Ramos (cell line): ENCODE results near the gene PCDH9.

ENCODE experiments used
- in situ Hi-C: fragments of 300-500 bp; cut with MboI; formaldehyde crosslinking; loops from one replicate; pipeline ENCODE4 v1.14.3; 2022; ENCODE audit warnings: low sequenced_read_pairs; ENCODE audit not compliant: unreplicated experiment

The PCDH9 gene

DNA sequence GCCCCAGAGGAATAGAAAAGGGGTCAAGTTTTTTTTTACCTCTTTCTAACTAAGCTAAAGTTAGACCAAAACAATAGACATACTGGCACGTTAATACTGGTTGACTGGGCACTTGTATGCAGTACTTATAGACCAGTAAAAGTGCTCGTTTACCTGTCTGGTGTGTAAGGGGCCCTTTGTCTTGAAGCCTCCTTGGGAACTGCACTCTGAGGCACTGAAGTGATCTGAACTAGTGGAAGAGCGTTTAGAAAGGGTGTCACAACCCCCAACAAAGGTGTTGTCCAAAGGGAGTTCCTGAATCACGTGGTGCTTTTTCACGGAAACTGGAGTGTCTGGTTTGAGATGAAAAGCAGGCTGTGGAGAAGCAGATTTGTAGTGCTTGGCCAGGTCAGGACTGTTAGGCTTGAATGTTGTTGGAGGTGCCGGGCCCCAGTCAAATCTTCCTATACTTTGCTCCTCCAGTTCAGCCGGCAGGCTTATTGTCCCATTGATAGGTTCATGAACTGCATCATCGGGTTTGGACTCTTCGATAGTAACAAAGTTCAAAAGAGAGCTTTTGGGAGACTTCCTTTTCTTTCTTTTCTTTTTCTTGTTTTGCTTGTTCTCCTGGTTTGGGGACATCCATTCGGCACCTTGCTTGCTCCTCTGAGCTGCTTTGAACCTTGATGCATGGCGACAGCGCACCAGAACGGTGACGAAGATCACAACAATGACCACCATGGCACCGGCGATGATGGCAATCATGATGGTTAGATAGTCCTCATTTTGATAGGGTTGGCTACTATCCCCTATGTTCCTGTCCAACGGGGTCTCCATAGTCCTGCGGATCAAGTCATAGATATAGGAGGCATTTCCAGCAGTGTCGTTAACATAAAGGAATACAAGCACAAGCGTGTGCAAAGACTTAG, 4.6 kb downstream of the PCDH9 start:
- in situ Hi-C loops, result loop anchor here (5.0 to 25.0 kb wide), 4 partner anchors 233 to 1563 kb away; no protein-coding TSS in a partner anchor

DNA sequence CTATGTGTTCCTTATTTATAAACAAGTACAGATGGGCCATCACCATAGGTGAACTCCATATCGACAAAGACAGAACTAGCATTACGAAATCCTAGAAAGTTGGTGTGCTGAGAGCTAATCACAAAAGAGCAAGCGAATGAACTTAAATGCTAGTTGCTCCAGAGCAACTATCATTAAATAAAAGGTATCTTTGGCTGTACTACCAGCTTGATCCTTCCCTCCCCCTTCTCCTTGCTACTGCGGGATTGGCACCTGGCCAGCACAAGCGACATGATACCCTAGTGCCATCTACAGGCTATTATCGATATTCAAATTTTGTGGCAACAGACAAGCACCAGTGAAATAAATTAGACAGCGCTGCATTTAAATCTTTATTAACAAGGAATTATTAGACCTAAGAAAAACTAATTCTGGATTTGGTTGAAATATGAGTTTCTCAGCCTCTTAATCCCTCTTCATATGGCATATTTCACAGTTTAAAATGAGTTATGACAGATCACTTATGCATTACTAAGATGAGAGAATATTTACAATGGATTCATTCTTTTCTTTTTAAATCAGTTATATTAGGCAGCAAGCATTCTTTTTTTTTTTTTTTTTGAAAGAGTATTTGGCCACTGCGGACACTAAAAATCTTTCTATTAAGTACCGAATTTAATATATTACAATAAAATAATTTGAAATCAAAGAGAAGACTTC, 5.8 kb downstream of the PCDH9 start:
- in situ Hi-C loops, result loop anchor here (10.0 kb wide), 1 partner anchor 529 kb away; no protein-coding TSS in a partner anchor

DNA sequence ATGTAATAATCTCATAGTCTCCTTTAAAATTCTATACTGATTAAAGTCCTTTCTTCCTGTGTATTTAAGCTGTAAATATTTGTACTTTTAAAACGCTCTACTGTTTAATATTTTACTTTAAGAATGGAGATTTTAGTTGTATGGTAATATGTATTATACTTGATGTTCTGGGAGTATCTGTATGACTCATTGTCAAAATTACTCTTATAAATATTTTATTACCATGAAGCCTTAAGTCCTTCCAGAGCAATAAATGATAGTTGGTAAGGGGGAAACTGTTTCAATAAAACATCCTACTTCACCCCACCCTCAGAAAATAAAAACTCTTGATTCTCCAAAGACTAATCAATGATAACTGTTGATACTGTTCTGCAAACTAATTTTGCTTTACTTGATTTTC, 6.4 kb downstream of the PCDH9 start:
- in situ Hi-C loops, result loop anchor here (10.0 kb wide), 1 partner anchor 529 kb away; no protein-coding TSS in a partner anchor

DNA sequence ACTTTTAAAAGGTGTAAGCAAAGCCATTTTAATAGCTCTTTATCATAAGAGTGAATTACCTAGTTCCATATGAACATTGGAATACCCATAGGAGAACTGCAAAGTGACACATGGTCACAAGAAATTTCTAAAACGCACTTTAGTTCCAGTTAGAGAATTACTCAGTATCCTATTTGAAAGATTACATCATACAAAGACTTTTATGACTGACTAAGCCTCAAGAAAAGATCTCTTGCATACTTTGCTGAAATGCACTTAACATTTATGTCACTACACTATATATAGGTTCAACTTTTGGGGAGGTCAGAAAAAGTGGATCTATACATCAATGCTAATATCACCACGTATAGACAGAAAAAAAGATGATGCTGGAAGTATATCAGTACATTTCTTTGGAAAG, 7.1 kb downstream of the PCDH9 start:
- in situ Hi-C loops, result loop anchor here (10.0 kb wide), 1 partner anchor 528 kb away; no protein-coding TSS in a partner anchor

DNA sequence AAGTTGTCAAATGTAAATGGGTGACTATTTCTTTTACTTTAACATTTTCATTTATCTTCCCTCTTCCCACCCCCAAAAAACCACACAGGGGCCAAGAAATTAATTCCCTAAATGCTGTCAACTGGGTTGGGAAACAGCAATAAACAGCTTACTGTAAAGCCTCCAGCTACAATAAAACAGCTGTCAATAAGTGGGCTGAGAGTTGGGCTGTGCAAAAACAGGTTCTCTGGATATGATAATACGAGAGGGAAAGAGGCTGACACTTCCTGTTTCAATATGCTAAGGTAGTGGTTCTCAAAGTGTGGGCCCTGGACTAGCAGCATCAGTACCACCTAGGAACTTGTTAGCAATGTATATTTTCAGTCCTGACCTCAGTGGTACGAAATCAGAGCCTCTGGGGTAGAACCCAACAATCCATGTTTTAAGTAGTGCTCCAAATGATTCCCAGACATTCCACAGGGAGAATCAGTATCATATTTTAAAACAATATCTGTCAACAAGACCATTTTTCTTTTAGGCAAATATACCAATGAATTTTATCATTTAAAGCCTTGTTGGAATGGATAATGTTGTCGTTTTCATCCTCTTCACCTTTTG, 8.4 kb downstream of the PCDH9 start:
- in situ Hi-C loops, result loop anchor here (10.0 kb wide), 1 partner anchor 527 kb away; no protein-coding TSS in a partner anchor

DNA sequence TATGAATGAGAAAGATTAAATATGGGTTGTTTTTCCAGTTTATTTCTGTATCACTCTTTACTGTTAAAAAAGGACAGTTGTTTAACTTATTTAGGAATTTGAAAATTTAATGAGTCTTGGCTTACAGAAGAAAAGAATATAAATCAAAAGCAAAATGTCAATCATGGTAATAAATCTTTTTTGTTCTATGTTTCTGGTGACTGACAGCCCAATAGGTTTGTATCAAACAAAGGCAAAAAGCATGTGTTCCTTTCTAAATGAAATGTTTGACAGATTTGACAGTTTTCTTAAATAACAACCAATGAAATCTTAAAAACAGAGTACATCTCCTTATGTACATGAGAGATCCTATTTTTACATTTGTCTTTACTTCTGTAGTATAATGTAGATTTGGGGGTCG, 11.0 kb downstream of the PCDH9 start:
- in situ Hi-C loops, result no loop called here

DNA sequence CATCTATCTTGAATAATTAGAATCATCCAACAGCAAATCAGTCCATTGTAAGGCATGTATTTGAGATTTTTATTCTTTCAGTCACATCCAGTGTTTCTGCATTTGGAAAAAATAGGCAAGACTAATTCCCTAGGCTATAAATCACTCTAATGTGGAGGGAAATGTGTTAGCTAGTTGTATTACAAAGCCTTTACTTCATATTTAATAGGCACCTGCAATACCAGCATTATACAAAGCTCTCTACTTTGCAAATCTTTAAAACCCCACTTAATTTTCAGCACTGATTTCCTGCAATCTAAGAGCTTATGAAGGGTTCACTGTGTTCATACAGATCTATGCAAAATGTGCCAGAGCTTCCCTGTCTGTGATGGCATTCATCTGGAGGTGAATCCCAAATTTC, 12.3 kb downstream of the PCDH9 start:
- in situ Hi-C loops, result no loop called here

DNA sequence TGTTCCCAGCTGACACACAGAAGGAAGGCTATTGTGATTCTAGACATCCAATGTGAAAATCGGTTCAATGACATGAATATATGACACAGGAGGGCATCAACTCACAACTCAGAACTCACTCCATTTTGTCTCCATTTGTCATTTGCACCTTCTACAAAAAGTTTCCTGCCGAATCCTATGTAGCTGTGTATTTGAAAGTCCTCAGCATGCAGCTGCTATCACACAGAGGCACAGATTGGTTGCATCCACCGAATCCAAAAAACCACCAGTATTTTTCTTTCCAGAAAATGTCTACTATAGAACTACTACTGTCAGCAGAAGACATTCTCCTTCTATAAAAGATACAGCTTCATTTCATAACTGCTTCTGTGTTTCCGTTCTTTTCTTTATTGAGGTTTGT, 13.3 kb downstream of the PCDH9 start:
- in situ Hi-C loops, result no loop called here

DNA sequence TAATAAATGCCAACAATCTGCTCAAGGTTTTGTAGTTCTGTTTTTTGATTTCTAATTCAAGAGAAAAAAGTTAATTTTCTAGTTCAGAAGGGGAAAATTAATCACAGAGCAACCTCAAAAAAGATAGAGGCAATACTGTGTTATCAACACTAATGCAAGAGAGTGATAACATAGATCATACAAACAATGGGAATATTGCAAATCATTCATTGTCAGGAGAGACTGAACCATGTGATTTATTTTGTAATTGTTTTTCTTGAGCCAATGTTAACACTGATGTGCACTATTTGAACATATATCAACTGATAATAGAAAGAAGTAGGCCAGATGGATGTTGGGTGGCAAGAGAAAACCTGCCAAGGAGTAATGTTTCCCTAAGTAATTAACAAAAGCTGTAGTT, 19.9 kb downstream of the PCDH9 start:
- in situ Hi-C loops, result no loop called here

DNA sequence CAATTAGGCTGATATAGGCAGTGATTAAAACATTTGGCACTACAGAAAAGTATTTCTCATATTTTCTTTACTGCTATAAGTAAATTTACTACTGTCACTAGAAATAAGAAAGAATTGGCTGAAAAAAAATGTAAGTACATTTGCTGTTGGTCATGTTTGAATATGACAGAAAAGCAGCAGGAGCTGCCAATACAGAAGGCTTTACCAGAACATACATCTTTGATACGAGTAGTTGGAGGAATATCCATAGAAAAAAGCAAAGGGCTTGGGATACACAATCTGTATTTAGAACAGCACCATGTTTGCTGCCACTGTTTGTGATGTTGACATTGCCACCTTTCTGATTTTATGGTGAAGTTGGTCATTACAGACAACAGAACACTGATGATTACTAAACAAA, 21.6 kb downstream of the PCDH9 start:
- in situ Hi-C loops, result no loop called here

DNA sequence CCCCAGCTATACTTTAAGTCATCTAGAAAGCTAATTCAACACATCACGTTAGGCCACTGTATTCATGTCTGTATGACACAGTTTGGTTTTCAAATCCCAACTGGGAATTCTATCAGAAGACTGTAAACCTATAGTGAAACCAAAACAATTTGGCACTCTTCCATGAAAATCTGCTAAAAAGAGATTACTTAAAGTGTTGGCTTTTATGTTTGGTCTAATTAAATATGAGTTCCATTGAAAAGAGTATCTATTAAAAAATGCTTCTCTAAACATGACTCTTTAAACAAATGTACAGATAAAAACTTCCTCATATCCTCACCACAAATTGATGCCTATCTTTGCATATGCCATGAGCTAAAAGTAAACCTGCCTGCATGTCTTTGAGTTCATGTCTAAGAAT, 25.4 kb downstream of the PCDH9 start:
- in situ Hi-C loops, result no loop called here

DNA sequence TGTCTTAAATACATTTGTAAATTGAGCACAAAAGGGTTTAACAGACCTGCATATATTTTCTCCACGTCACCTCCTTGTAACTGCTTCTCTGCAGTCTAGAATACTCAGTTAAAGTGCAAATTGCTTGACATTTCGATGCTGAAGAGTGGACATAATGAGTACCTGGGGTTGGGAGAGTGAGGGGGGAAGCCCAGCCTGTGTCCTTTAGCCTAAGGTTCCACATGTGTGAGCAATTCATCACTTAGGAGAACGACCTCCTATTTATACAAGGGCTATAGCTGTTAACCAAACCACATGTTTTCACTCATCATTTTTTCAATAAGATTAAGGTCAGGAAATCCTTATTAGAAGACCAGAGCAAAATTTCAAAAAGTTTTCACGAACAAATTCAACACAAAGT, 29.5 kb downstream of the PCDH9 start:
- in situ Hi-C loops, result no loop called here

DNA sequence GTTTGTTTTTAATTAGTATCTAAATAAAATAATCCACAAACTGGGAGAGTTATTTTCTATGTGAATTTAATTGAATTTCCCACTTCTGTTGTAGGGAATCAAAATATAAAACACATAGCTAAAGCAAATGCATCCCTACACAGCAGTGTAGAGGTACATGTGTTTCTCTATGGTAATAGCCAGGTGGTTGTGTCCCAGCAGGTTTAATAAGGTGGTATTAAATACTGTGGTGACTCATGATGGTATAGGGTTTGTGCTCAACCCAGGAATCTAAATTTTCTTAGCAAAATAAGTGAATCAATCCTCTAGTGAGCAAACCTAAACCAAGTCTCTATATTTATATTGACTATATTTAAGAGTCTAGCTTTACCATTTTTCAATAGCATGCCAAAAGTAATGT, 30.0 kb downstream of the PCDH9 start:
- in situ Hi-C loops, result no loop called here

DNA sequence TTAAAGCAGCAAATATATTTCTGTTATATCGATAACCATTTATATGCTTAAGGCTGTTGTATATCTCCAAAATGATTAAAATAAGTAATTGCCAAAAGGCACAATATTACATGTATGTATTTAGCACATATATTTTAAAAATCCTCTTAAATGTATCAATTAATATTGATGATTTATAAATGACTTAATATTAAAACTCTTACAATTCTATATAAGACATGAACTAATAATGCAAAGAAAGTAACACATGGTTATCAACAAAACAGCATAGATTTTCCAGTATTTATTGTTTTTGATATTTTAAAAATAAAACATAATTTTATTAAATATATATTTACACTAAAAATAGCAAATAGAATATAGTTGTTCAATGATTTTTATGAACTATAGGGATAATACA, 32.4 kb downstream of the PCDH9 start:
- in situ Hi-C loops, result no loop called here

DNA sequence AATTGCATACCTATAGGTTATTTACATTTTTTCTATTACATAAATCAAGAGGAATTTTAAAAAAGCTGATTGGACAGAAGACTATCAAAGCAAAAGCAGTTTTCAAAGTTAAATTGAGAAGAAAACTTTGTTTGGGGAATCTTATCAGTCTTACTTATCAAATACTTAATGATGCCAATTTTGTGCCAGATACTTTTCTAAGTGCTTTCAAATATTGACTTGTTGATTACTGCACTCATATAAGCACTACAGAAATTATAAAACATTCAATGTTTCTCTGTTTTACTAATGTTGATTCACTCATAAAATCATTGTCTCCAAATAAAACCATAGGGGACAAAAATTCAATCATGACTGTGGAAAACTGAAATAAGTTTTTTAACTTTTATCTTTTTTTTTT, 36.2 kb downstream of the PCDH9 start:
- in situ Hi-C loops, result no loop called here

DNA sequence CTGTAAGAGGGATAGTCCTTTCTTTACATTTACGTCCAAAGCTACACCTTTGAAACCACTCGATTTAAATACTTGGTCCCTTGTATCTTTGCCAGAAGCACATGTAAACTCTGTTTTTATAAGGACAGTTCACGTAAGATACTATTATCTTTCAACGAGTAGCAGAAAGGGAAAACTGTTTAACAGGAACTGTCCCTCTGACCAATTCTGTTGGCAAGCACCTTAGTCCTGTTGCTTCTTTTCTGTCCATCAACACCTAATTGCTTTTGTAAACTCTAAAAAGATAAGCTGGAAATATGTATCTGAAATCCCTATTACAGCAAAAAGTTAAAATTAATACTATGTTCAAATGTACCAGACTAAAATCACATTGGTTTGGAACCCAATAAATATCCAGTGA, 37.4 kb downstream of the PCDH9 start:
- in situ Hi-C loops, result no loop called here

DNA sequence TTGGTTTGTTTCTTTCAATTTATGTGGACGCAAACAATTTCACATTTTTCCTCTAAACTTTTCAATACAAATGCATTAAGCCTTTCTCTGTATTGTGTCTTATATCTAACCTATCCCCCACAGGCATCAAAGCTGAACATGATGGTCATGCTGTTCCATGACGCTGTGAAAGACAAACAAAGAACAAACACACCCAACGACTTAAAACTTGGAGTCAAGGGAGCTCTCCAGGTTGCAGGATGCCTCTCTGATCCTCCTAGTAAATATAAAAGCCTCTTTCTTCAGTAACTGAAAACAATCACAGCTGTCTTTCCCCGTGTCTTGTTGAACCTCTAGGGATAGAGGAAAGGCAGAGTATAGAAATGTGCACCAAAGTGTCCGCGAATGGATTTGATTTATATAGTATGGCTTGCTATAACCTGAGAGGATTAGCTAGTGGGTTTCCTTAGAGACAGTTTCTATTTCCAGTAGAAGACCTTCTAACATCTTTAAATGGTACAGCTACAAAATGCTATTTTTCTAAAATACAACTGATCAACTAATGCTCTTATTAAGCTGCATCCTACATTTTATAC, 43.1 kb downstream of the PCDH9 start:
- in situ Hi-C loops, result no loop called here

DNA sequence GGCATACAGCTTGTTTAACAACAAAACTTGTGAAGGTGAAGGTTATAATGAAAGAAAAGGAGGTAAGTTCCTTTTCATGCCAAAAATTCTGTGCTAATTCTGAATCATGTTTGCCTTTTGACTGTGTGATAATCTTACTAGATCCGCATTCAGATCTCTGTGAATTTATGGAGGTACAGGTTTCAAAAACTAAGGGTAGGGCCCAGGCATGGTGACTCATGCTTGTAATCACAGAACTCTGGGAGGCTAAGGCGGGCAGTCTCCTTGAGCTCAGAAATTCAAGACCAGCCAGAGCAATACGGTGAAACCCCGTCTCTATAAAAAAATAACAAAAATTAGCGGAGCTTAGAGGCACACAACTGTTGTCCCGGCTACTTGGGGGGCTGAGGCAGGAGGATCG, 45.9 kb downstream of the PCDH9 start:
- in situ Hi-C loops, result no loop called here

DNA sequence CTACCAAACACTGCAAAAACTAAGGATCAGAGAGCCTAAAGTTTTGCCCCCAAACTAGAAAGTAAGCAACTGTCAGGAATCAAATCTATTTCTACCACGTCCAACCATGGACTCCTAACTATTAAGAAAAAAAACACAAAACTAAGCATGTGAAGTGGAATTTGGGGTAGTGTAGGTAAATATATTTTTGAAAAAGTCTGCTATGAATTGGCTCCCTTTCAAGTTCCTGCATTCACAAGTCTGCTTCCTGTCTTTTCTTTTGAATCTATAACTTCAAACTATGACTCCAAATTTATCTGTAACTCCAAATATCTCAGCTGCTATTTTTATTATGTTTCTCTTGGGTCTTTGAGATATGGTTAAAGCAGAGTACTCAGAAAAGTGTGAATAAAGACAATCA, 47.0 kb downstream of the PCDH9 start:
- in situ Hi-C loops, result no loop called here

DNA sequence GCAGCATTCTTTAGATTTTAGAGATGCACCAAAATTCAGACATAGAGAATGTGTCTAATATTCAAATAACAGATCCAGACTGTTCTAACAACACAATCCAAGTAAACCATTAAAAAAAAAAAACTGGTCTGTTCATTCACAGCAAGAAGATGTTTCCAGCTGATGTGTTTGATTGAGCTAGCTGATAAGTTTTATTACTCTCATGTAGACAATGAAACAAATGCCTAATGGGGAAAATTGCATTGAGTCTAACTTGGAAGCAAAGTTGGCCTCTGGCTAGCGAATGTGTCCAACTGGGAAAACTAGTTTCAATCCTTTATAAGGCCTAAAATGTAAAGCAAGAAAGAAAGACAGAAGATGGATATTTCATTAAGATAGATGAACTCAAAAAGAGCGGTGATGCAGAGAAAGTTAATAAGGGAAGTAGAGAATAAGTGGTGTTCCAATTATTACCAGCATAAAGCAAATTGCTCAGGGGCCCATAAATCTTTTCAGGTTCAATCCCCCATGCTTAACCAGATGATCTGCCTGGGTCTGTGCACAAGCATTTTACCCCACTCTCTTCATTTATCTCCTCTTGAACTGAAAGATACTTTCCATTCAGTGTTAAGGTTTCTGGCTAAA, 54.2 kb downstream of the PCDH9 start:
- in situ Hi-C loops, result no loop called here
